Nucleus accumbens (tissue), 56 donors: ENCODE data around the gene ZNF350.
A peak's percentile ranks its signal among the peaks of the same experiment; 100 is the strongest.
"Not testable (repeated sequence)": the region's sequence is repeated elsewhere in the genome, so short reads cannot be mapped to it uniquely, and the experiment has no call there.

ENCODE experiments used
- DNase-seq, 56 donors: peaks; one replicate each; lab custom pipeline; 2025; lab: John Stamatoyannopoulos, UW

Gene ZNF350

DNA sequence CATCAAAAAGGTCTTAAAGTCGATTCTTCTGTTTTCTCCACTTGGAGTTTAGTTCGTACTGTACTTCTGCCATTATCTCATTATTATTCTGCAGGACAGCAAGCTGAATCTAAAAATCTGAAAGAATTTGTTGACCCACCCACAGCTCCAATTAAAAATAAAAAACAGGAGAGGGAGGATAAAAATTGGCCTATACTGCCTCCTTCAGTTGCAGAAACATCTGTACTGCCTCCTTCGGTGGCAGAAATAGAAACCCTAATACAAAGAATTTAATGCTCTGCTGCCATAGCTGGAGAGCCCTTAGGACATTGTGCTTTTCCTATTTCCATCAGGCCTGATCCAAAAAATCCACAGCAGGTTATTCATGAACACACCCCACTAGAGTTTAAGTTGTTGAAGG is 9.8 kb downstream of the ZNF350 start:
- DNase-seq: no peak

- DNase-seq: not testable (repeated sequence)
These were observed 10.9 kb downstream of the ZNF350 start for GRCh38 chr19:51975787-51976186.

DNA sequence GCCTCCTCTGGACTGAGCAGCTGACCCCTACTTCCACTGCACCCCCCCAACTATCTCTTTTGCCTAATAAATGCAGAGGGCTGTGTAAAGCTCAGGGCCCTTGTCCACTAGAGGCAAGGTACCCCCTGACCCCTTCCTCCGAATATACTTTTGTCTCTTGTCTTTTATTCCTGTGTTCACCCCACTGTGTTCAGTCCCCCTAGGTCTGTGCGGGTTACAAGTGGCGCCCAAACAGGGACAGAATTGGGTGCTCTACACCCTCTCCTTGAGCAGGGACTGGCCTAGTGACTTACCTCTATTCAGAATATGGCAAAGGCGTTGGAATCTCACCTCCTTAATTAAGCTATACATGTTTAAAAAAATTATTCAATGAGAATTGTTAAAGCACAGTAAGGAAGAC is 15.0 kb downstream of the ZNF350 start:
- DNase-seq: no peak

- DNase-seq: no peak
These were observed 15.9 kb downstream of the ZNF350 start for GRCh38 chr19:51970718-51971117.

GRCh38 chr19:51965583-51965982 is 21.1 kb downstream of the ZNF350 start:
- DNase-seq: no peak

- DNase-seq: not testable (repeated sequence)
These were observed 25.9 kb downstream of the ZNF350 start for GRCh38 chr19:51960621-51961233.

GRCh38 chr19:51959791-51960190 is 26.8 kb downstream of the ZNF350 start:
- no peak for DNase-seq

DNA sequence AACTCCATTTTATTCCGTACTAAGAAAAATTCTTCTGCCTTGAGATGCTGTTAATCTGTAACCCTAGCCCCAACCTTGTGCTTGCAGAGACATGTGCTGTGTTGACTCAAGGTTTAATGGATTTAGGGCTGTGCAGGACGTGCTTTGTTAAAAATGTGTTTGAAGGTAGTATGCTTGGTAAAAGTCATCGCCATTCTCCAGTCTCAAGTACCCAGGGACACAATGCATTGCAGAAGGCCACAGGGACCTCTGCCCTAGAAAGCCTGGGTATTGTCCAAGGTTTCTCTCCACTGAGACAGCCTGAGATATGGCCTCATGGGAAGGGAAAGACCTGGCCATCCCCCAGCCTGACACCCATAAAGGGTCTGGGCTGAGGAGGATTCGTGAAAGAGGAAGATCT is 28.8 kb downstream of the ZNF350 start:
- DNase-seq: not testable (repeated sequence)

- DNase-seq: peak in 46 of 56 donors; percentile 1 to 83 (median 32)
These were observed 37.7 kb downstream of the ZNF350 start for GRCh38 chr19:51948975-51949374.

- DNase-seq: no peak
These were observed 40.0 kb downstream of the ZNF350 start for GRCh38 chr19:51946602-51947001.

- DNase-seq: no peak
These were observed 41.7 kb downstream of the ZNF350 start for GRCh38 chr19:51944798-51945552.

- DNase-seq: no peak
These were observed 47.7 kb downstream of the ZNF350 start for GRCh38 chr19:51938936-51939335.

GRCh38 chr19:51931921-51932320 is 54.7 kb downstream of the ZNF350 start:
- no peak for DNase-seq

GRCh38 chr19:51927859-51928258 is 58.8 kb downstream of the ZNF350 start:
- no peak for DNase-seq

GRCh38 chr19:51926784-51927741 is 59.6 kb downstream of the ZNF350 start, which contains the start of gene ZNF613:
Gene ZNF613, plus strand, starts transcription at chr19:51927472. Its CDS starts 8,749 bp downstream, at chr19:51936221.
- peak; percentile 55 to 97 (median 90) for DNase-seq

DNA sequence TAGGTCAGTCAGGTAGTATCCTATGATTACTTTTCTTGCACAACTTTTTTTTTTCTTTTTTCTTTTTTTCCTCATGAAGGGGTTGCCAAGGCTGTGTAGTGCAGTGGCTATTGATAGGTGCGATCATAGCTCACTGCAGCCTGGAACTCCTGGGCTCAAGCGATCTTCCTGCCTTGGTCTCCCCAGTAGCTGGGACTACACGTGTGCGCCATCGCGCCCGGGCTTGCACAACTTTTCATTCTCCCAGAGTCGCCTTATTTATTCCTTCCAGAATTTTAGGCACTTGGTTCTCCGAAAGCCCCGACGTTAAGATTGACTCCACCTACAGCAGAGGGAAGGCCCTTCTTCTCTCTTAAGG is 60.2 kb downstream of the ZNF350 start:
- DNase-seq: no peak

DNA sequence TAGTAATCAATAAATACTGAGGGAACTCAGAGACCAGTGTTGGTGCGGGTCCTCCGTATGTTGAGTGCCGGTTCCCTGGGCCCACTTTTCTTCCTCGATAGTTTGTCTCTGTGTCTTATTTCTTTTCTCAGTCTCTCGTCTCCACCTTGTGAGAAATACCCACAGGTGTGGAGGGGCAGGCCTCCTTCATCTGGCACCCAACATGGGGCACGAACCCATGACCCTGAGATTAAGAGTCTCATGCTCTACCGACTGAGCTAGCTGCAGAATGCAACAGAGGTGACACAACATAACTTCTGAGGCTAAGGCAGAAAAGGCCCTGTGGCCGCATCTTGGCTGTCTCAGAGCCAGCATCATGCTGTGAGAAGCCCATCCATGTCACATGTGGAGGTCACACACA is 64.7 kb downstream of the ZNF350 start:
- no peak for DNase-seq

DNA sequence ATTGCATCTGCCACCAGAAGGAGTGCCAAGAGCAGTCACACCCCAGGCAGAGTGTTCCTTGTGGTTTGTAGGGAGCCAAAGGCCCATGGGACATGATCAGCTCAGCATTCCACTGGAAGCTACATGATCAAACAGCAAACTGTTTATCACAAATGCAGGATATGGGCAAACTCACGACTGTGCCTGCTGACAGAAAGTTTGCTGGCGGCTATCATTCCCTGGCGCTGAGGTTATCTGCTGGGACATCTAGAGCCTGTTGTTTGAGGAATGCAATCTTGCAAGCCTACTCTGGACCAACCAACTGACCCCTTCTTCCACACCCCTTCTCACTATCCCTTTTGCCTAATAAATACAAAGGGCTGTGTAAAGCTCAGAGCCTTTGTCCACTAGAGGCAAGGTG is 67.0 kb downstream of the ZNF350 start:
- DNase-seq: no peak

DNA sequence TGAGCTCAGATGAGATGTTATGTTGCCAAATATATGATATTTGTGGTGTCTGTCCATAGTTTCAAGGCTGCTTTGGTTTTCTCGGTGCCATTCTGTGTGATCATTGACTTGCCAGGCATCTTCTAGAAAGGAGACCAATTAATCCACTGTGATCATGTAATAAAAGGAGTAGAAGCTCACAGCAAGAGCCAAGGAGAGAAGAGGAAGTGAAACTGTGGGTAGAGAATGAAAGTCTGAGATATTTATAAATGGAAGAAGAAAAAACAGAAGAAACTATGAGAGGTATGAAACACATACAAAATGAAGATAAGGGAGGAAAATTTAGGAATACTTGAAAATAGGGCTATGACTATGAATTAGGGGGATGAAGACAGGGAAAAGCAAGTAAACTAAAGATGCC is 70.5 kb downstream of the ZNF350 start:
- no peak for DNase-seq

DNA sequence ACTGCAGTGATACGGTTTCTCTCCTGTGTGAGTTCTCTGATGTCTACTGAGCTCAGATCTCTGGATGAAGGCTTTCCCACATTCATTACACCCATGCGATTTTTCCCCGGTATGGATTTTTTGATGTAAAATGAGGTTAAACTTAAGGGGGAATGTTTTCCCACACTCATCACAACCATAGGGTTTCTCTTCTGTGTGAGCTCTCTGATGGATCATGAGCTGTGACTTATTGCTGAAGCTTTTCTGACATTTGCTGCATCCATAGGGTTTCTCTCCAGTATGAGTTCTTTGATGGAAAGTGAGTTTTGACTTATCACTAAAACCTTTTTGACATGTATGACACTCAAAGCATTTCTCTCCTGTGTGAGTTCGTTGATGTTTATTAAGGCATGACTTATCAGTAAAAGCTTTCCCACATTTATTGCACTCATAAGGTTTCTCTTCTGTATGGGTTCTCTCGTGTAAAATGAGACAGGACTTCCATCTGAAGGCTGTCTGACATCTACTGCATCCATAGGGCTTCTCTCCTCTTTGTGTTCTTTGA is 71.2 kb downstream of the ZNF350 start:
- DNase-seq: no peak
